ENCODE data around the gene PATJ.
"Not testable (repeated sequence)": the region's sequence is repeated elsewhere in the genome, so short reads cannot be mapped to it uniquely, and the experiment has no call there.

PATJ gene

DNA sequence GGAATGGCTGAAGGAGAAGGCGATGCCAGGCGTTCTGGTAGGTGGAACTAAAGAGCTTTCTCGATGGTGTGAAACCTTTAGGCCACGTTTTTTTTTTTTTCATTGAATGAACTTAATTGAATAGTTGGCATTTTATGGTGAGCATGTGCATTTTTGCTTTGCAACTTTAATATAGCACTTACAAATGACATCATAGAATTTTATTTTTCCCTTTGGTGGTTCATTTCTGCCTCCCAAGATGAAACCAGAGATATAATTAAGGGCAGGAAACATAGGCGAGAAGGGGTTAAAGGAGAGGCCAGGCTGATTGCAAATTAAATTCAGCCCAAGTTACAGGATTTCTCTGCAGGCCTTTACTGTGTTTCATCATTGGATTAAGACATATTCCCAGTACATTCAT is 366.8 kb downstream of the PATJ start:
- DNase-seq (ENCODE audit: low read depth, low spot score): no peak
- no peak overlapping the region for H3K4me3 ChIP-seq (ENCODE audit: low read length)

DNA sequence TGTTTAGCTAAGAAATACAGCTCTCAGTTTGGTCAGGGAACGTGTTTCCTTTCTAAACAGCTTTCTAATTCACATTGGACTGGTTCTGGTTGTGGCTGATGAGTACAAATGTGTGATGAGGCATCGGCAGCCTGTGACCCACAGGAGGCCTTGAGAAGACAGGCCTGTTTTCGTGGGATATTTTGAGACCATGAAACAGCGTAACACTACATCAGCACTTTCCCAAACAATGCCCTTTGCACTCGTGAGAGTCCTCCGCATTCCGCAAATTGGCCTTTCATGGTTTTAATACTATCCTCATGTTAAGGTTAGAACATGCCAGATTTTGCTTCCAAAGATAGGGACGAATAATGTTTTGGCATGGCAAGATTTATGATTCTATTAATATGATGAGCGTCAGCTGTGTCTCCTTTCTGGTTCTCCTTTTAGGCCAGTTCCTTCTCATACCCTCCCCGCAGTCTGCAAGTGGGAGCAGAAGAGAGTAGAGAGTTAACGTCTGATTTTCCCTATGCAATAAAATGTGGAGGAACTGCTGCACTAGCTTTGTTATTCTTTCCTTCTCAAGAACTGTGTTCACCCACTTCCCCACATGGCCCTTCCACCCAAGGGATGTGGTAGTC is 368.0 kb downstream of the PATJ start:
- H3K4me3 ChIP-seq (ENCODE audit: low read length): no peak overlapping the region
- DNase-seq (ENCODE audit: low read depth, low spot score): no peak

DNA sequence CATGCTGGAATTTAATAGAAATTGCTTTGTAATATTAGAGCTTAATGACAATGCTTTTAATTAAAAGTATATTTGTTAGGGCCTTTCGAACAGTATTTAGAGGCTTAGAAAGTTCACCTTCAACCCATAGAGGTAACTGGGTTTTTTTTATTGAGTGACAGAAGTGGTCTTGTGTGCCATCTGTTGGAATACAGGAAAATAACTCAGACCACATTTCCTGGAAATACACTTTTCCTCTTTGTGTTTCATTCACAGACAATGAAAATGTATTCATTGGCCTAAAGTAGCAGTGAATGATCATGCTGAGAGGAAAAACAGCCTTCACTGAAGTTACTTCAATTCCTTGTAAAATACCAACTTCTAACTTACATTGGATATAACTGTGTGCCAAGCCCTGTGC is 368.8 kb downstream of the PATJ start:
- H3K4me3 ChIP-seq (ENCODE audit: low read length): no peak overlapping the region
- DNase-seq (ENCODE audit: low read depth, low spot score): no peak

DNA sequence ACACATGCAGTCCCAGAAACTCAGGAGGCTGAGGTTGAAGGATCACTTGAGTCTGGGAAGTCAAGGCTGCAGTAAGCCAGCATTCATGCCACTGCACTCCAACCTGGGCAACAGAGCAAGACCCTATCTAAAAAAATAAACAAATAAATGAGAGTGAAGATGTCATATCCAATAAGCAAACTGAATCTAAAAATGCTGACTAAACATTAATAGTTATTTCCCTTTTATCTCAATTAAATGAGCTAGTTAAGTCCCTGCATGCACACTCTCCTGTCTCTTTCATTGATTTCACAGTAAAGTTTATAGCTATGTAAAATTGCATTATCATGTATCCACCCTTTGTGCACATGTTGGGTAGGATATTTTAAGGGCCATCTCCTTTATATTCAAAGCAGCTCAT is 371.2 kb downstream of the PATJ start:
- DNase-seq (ENCODE audit: low read depth, low spot score): no peak
- H3K4me3 ChIP-seq (ENCODE audit: low read length): no peak overlapping the region

DNA sequence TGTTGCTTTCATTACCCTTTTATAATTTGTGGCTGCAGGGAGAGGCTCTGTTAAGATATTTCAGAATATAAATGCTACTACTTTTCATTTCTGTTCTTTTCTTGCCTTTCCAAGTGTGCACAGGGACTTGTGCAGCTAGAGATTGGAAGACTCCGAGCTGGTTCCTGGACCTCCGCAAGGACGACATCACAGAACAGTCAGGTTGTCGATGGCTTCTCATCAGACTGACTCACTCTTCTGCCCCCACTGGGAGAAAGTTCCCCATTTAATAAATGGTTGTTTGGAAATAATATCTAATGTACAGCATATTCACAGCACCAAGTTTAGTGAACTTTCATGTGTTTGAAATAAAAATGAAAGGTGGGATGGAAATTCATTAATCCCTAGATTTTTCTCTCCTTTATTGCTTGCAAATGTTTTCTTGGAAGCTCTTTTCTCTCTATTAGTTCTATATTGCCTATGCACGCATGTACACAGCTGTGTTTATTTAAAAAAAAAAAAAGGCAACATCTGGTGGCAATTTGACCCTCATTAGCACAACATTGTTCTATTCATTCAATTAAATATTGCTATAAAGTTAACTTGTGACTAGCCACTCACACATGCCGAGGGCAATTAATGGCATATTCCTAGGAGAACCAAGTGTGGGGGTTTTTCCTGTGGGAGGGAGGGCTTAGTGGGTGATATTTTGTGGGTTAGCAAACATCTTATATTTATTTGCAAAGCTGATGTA is 374.9 kb downstream of the PATJ start:
- DNase-seq (ENCODE audit: low read depth, low spot score): no peak

DNA sequence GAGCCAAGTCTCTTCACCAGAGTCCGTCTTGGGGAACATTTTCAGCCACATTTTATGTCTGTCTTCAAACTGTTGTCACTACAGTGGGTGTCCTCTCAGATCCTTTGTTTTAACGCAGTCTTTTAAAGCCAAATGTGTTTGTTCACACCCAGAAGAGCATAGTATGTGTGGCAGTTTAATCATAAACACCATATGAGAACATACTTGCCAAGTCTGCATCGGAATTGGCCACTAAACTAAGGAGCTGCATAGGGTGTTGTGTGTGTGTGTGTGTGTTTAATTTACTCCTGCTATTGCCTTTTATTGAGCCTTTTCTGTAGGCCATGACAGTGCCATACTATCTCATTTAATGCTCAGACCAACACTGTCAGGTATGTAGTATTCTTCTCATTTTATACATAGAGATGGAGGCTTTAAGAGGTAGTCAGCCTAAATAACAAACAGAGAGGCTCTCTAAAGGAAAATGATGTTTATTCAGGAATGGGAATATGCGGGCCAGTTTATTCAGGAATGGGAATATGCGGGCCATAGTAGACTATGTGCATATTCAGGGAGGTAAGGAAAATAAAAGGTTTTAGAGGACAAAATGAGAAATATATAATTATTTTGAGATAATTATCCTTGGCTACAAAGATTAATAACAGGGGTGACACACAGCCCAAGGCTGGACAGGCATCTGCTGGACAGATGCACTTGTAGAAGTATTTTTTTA is 384.5 kb downstream of the PATJ start:
- no peak overlapping the region for H3K4me3 ChIP-seq (ENCODE audit: low read length)
- DNase-seq (ENCODE audit: low read depth, low spot score): no peak

More for the DNA sequence above, 374.9 kb downstream of the PATJ start:
- no peak overlapping the region for H3K4me3 ChIP-seq (ENCODE audit: low read length)

DNA sequence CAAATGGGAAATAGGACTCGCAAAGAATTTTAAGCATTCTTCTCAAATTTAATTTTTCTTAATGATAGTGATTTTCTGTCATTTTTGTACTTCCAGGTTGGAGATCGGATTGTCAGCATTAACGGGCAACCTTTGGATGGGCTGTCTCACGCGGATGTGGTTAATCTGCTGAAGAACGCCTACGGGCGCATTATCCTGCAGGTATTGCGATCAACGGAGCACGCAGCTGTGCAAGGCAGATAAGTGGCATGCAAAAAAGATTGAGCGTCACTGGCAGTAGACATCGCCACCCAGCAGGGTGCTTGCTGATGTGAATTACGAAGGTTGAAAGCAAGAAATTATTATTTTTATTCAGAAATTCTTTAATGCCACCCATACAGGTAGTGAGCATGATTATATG is 386.5 kb downstream of the PATJ start:
- DNase-seq (ENCODE audit: low read depth, low spot score): no peak
- H3K4me3 ChIP-seq (ENCODE audit: low read length): no peak overlapping the region

DNA sequence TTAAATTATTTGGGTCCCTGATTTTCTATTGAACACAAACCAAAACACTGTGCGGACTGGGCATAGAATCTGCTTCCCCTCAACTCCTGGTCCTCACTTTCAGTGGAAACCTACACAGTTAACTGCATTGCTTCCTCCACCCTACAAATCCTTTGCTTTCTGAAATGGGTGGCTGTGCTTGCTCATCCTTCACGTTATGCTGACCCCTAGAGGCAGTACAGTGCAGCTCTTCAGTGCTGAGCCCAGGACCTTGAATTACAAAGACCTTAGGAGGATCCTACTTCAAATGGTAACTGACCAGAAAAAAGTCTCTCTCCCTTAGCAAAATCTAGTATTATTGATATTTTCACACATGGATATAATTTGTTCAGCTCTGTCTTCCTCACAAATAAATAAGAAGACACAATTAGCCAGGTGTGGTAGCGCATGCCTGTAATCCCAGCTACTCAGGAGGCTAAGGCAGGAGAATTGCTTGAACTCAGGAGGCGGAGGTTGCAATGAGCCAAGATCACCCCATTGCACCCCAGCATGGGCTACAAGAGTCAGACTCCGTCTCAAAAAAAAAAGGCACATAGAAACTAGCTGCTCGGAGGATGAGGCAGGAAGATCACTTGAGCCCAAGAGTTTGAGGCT is 388.9 kb downstream of the PATJ start:
- no peak overlapping the region for H3K4me3 ChIP-seq (ENCODE audit: low read length)
- peak; percentile 57 for DNase-seq (ENCODE audit: low read depth, low spot score)

DNA sequence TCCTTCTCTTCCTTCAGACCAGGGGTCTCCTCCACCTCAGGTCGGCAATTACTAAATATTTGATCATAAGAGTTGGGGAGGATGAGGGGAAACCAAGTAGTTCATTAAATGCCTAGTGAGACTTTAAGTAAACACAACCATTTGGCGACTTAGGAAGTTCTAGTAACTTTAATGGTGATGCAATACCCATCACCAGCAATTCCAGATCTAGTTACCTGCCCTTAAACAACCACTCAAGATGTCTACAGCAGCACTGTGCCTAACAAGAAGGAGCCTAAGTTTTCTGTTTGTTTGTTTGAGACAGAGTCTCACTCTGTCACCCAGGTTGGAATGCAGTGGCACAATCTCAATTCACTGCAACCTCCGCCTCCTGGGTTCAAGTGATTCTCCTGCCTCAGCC is 395.7 kb downstream of the PATJ start:
- DNase-seq (ENCODE audit: low read depth, low spot score): no peak
- H3K4me3 ChIP-seq (ENCODE audit: low read length): no peak overlapping the region

DNA sequence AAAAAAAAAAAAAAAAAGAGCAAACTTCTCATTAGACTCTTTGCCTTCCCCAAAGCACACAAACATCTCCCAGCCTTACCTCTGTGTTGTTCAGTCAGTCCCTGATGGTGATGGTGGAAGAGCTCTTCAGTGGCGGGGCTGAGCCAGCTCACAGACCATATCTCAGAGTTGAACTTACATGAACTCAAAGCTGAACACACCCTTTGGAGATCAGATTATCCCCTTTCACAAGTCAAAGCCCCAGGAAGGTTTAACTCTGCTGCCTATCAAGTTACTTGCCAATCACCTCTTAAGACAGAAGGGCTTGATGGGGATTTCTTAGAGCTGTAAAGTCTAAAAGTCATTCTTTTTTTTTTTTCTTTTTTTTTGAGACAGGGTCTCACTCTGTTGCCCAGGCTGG is 397.1 kb downstream of the PATJ start:
- no peak for DNase-seq (ENCODE audit: low read depth, low spot score)
- no peak overlapping the region for H3K4me3 ChIP-seq (ENCODE audit: low read length)

DNA sequence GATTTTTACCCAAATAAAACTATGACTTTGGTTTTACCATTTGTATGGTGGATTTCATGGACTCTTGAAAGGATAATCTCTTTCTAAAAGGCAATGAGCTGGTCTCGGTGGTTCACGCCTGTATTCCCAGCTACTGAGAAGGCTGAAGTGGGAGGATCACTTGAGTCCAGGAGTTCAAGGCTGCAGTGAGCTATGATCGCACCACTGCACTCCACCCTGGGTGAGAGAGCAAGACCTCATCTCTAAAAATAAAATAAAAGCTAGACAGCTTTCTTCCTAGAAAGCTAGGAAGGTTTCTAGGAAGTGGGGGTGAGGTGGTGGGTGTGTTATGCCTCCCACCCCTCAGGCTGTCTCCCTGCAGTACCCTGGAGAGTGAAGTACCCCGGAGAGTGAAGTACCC is 398.4 kb downstream of the PATJ start:
- DNase-seq (ENCODE audit: low read depth, low spot score): no peak
- H3K4me3 ChIP-seq (ENCODE audit: low read length): no peak overlapping the region

DNA sequence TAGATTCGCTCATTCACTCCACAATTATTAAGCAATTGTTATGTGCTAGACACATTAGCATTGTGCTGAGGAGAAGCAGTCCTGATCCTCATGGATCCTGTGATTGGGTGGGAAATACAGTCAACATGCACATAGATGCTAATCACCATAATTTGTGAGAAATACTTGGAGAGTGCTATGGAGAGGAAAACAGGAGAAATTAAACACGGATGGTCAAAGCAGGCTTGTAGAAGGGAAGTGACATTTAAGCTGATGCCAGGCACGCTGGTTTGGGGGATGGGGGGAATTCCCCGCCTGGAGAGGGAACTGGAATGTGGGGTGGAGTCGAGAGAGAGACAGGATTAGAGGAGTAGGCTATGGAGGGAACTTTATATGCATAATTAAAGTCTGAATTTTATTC is 400.2 kb downstream of the PATJ start:
- H3K4me3 ChIP-seq (ENCODE audit: low read length): no peak overlapping the region
- DNase-seq (ENCODE audit: low read depth, low spot score): no peak

DNA sequence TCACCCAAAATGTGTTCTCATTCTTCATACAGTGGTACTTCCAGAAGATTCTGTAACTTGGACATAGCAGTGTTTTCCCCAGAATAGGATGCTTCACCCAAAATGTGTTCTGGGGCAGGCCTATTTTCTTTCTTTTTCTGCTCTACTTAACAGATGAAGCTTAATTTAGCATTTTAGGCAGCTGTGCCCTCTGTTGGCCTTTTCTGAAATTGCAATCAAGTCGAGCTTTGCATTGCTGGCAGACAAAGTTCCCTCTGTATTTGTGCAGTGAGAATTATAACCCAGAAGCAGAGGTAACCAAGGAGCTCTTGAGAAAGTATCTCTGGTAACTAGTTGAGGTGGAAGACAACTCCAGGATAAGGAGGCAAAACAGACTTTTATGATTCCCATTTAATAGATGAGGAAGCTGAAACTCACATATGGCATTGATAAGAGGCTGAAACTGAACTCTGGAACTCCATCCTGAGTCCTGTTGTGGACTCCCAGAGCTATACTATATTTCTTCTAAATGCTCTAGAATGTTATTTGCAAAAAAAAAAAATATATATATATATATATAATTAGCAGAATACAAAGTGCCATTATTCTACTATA is 402.1 kb downstream of the PATJ start:
- peak; percentile 53 for DNase-seq (ENCODE audit: low read depth, low spot score)
- no peak overlapping the region for H3K4me3 ChIP-seq (ENCODE audit: low read length)

DNA sequence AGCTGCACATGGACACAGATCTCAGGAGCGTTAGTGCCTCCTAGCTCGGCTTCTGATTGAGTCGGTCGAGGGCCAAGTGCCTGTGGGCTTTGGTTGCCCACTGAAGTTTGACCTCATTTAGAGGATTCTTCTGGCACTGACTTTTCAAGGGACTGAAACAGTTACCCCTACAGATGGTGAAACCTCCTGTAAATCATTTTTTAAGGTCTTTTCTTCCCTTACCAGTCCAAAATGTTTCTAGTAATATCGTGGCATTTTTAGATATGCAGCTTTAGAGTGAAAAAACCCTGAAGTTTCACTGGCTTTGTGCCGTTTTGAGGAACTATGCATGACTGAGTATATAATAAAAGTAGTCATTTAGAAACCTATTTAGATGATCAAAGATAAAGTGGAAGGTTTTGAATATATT is 417.7 kb downstream of the PATJ start:
- no peak for DNase-seq (ENCODE audit: low read depth, low spot score)
- no peak overlapping the region for H3K4me3 ChIP-seq (ENCODE audit: low read length)

DNA sequence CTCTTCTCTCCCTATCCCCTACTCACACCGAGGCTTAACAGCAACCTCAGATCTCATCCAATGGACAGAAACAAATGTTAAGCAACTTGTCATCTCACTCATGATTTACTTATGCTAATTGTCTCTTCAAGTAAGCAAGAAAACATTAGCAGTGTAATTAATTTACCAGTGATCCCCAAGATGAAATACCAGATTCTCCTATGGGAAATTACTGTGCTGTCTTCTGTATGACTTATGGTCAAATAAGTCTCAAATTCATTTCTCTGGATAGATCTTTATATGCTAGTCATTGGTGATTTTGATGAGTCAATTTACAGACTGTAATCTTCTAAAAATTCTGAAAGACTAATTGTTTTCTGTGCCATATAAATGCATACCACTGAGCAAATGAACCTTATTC is 419.4 kb downstream of the PATJ start:
- no peak for DNase-seq (ENCODE audit: low read depth, low spot score)
- H3K4me3 ChIP-seq (ENCODE audit: low read length): no peak overlapping the region

DNA sequence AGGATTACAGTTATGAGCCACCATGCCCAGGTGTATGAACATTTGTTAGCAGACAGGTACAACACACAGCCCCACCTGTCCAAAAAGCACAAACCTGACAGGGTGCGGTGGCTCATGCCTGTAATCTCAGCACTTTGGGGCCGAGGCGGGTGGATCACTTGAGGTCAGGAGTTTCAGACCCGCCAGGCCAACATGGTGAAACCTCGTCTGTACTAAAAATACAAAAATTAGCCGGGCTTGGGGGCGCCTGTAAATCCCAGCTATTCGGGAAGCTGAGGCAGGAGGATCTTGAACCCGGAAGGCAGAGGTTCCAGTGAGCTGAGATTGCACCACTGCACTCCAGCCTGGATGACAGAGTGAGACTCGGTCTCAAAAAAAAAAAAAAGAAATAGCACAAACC is 428.1 kb downstream of the PATJ start:
- not testable (repeated sequence) for DNase-seq (ENCODE audit: low read depth, low spot score); H3K4me3 ChIP-seq (ENCODE audit: low read length)

DNA sequence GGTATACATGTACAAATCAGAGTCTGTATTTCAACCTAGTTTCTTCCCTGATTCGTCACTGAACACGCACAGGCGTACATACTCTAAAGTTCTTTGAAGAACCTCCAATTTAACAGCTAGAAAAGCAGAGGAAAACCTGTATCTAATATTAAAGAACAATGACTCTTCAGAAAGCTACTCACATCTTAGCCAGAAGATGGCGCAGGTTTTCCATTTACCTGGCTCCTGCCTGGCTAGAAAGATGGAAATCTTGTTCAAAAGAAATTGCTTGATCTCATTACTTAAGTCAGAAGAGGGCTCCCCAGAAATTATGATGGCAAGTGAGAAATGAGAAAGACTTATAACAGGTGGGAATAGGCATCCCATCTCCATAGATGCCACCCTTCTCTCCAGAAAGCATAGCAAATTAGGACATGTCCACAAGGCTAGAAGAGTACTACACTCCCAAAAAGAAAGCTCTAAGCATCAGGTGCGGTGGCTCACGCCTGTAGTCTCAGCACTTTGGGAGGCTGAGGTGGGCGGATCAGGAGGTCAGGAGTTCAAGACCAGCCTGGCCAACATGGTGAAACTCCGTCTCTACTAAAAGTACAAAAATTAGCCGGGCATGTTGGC is 433.4 kb downstream of the PATJ start:
- DNase-seq (ENCODE audit: low read depth, low spot score): peak; percentile 72
- no peak overlapping the region for H3K4me3 ChIP-seq (ENCODE audit: low read length)

DNA sequence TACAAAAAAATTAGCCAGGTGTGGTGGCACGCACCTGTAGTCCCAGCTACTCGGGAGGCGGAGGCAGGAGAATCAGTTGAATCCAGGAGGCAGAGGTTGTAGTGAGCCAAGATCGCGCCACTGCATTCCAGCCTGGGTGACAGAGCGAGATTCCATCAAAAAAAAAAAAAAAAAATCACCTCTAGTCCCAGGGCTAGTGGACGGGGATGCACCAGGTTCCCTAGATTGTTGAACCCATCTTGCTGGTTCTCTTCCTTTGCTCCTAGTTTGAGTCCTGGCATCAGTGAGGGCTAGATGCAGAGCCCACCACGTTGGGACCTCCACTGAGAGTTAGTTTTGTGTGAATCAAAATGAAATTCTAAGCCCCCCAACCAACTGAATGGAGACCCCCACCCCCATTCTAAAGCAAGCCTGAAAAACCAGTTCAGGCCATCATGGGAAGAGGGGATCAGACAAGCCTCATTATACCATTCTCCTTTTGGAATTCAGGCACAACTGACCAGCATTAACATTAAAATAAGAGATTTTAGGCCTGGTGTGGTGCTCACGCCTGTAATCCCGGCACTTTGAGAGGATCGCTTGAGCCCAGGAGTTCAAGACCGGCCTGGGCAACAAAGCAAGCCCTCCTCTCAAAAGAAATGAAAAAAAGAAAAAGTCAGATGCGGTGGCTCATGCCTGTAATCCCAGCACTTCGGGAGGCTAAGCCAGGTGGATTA is 434.5 kb downstream of the PATJ start:
- DNase-seq (ENCODE audit: low read depth, low spot score): no peak

DNA sequence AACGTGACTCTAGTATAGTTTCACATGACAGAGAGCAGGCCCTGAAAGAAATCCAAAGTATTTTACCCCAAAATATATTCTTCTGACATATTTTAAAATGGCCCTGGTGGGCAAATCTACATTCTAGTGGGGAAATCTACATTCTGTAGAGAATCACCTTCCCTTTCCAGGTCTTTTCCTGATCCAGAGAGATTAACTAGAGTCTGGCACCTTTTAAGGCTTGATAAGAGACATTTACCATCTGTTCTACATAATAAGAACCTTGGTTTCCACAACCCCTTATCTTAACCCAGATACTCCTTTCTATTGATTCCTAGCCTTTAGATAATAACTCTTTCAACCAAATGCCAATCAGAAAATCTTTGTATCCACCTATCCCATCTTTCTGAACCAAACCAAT is 435.3 kb downstream of the PATJ start:
- DNase-seq (ENCODE audit: low read depth, low spot score): no peak
- no peak overlapping the region for H3K4me3 ChIP-seq (ENCODE audit: low read length)

More for the DNA sequence above, 434.5 kb downstream of the PATJ start:
- no peak overlapping the region for H3K4me3 ChIP-seq (ENCODE audit: low read length)

Measured in Jurkat, Clone E6-1 (cell line).